Activated gamma-delta T cell treated with Interleukin-2 at 50 U/mL for 16 hours (primary cell): ENCODE data around the gene NRG3.

Source experiments
- DNase-seq: peaks from one replicate; pipeline ENCODE4 v3.0.0-alpha.2; 2020

The NRG3 gene

DNA sequence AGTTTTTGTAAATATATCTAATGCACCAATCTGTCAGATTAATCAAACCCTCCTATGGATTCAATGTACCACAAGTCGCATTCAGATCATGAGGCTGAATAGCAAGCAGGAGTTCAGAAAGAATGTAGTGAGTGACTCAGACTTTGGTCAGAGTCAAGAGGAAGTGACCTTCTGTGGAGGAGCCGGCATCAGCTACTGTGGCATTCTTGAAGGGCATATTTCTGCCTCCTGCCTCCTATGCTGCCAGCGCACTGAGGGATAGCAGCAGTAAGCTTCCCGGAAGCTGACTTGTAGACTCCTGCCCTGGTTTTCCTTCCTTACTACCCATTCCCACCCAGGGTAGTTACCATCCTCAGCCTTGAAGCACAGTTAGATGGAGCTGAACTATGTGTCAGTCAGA, 867.5 kb downstream of the NRG3 start:
- DNase-seq: no peak

GRCh38 chr10:82742898-82743297, 867.9 kb downstream of the NRG3 start:
- no peak for DNase-seq

- DNase-seq: no peak
Measured at GRCh38 chr10:82750538-82750937, 875.5 kb downstream of the NRG3 start.

DNA sequence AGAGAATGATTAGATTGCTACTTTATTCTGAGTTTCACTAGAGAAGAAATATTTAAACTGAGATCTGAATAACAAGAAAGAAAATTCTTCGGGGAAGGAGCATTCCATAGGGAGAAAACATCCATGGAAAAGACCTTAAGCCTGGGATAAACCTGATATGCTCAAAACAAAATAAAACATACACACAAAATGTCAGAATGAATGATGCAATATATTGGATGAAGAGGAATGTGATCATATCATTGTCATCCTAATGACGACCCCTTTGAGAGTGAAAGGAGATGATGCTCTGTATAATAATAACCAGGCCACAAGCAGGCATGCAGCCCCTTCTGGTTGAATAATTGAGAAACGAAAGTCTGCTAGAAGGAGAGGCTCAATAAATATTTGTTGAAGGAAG, 882.4 kb downstream of the NRG3 start:
- no peak for DNase-seq

GRCh38 chr10:82757901-82758300, 882.9 kb downstream of the NRG3 start:
- no peak for DNase-seq

- DNase-seq: no peak
Measured at GRCh38 chr10:82759050-82759449, 884.1 kb downstream of the NRG3 start.

DNA sequence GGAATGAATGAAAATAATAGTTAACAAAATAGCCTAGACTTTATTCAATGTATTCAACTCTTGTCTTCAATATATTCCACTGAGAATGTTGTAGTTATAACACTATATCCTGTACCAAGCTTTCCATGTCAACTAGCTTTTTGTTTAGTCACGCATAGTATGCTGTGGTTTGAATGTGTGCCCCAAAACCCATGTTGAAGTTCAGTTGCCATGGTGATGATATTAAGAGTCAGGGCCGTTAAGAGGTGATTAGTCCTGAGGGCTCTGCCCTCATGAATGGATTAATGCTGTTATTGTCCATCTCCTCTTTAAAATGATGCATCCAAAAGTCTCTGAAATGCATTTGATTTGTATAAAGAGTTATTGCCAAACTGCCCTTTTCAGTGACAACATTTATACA, 887.6 kb downstream of the NRG3 start:
- no peak for DNase-seq

DNA sequence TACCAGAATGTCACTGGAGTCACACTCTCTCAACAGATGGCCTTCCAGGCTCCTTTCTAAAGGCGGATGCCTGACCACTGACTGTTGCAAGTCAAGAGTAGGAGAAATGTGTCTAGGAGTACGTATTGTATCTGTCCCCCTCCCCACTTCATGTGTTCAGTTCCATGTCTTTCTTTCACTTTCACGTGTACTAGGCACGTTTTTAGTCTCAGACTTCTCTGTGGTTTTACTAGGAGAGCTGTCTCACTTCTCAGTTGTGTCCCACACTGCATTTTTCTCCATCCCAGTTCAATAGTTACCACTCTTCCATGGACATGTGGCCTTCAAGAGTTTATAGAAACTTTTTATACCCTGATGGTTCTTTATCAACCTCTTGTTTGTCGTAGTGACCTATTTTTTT, 893.0 kb downstream of the NRG3 start:
- DNase-seq: no peak

- DNase-seq: no peak
Measured at GRCh38 chr10:82778908-82779307, 903.9 kb downstream of the NRG3 start.

DNA sequence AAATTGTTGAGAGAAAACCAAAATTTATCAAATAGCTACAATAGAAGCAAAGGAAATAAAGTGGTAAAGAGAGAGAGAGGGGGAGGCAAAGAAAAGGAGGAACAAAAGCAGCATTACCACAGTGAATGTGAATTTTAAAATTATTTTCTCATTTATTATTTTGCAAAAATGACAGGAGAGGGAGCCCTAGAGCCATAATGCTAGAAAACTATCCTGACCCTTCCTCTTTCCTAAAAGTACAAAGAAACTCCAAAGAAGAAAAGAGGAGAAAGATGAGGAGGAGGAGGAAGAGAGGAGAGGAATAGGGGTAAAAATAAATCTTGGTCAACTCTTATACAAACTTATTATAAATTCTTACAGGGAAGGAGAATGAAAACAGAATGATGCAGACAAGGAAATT, 921.5 kb downstream of the NRG3 start:
- DNase-seq: no peak

DNA sequence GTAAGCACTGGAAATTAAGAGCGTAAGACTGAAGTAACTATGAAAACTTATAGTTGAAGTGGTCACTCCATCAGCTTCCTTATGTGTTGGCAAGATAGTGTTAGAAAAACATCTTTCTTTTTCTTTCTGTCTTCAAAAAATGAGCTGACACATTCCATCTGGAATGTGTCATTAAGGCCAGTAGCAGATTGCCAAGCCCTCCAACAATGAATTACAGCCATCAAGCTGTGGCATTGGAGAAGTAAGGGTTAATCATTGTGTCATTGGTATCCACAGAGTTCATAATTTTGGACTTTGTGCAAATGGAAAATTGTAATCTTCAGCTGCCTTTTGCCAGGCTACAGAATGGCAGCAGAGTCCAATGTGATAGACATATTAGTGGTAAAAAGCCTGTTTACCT, 926.3 kb downstream of the NRG3 start:
- DNase-seq: no peak

- DNase-seq: no peak
Measured at GRCh38 chr10:82811621-82812020, 936.6 kb downstream of the NRG3 start.

DNA sequence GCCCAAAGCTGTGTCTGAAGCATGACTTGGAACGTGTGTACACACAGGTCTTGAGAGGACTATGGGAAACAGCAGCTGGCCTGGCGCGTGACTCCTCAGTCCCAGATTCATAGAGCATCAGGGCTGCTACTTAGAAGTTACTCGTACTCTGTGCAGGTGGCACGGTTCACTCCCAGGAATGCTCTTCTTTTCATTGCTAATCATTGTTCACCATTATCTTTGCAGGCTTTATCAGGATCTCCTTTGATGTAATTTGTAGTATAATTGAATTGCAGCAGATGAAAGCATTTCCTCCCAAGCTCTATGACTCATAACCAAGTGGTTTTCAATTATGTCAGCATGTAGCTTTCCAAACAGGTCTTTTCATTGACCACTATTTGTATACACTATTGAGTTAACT, 938.9 kb downstream of the NRG3 start:
- no peak for DNase-seq

DNA sequence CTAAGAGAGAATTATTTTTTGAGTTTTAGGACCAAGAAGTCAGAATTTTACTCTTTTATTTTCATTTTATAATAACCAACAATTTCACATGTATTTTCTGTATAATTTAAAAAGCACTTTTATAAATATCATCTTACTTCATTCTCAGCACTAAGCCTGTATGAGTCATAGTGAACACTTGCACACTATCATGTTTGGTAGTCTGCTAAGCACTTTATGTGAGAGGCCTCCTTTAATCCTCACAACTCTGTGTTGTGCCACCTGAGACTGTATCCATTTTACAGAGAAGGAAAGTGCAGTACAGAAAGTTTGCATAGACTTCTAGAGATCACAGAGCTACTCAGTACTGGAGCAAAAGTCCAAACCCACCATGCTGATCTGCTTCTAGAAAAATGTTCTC, 939.6 kb downstream of the NRG3 start:
- no peak for DNase-seq

GRCh38 chr10:82815680-82816079, 940.7 kb downstream of the NRG3 start:
- DNase-seq: no peak

- no peak for DNase-seq
Measured at GRCh38 chr10:82817676-82818422, 942.9 kb downstream of the NRG3 start.

DNA sequence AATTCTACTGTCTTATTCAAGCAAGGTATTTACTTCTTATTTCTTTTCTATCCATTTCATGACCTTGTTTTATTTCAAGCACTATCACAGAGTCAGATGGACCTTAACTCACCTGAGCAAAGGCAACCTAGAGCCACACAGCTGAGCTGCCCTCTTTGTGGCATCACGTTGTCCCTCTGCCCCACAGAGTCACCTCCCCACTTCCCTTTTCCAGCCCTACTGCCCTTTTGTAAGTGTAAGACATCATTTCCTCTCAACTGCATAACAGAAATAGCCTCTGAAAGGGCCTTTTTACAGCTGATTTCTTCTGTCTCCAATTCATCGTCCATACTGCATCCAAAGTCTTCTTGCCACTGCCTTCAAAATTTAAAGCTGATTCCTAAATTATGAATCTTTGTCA, 946.0 kb downstream of the NRG3 start:
- no peak for DNase-seq

- DNase-seq: no peak
Measured at GRCh38 chr10:82826132-82826531, 951.1 kb downstream of the NRG3 start.

- no peak for DNase-seq
Measured at GRCh38 chr10:82827901-82828300, 952.9 kb downstream of the NRG3 start.

GRCh38 chr10:82847242-82847641, 972.2 kb downstream of the NRG3 start:
- DNase-seq: no peak

DNA sequence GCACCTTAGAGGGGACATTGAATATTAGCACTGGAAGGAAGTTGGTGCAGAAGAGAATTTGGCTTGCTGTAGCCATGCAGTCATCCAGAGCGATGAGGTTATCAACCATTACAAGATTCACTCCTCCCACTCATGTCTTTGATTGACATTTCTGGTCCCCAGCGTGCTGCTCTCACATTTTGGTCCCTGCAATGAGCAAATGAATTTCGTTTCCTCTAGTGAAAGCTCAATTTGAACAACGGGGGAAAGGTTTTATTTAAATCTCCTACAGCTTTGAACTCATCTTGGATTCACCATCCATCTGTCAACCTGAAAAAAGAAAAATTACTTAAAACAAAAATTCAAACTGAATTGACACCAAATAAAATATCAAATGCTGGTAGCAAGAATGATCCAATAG, 975.2 kb downstream of the NRG3 start:
- DNase-seq: no peak

DNA sequence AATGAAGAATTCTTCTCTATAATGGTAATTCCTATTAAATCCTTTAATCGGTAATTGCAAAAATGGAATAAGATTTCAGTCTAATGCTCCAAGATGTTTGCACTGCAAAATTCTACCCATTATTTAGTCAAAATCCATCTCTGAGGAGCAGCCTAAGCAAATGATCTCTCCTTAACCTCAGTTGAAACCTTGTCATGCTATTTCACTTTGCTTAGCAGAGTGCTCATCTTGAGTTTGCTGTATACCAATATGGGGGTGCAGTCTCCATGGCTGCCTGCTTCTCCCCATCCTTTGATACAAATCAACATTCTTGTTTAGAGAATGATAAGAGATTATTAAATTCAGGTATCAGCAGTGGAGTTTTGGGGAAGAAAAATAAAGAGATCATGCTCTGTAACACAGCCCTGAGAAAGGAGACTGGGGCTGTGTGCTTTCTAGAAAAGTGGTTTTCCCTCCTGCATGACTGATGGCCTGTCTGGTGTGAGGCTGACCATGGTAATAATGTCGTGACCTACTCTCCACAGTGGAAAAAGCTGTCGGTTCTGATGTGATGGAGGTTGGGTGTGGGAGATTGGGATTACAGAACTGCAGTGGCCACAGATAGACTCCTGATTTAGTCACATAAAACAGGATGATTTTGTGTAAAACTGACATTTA, 982.1 kb downstream of the NRG3 start:
- DNase-seq: no peak

DNA sequence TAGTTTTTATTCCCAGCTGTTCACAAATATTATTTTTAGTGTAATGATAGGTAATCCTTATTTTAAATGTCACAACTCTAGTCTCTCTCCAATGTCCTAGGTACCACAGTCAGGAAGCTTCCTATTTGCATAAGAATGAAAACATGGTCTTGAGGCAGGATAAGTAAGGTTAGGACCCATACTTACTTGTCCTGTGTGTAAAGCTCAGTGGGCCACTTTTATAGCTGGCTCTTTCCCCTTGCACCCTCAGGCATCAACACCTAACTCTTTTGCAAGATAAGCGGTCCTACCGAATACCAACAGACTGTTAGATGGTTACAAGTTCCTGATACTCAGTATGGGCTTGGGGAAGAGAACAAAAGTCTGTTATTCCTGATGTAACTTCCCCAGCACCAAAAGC, 986.9 kb downstream of the NRG3 start:
- no peak for DNase-seq

- DNase-seq: no peak
Measured at GRCh38 chr10:82865366-82865765, 990.4 kb downstream of the NRG3 start.

DNA sequence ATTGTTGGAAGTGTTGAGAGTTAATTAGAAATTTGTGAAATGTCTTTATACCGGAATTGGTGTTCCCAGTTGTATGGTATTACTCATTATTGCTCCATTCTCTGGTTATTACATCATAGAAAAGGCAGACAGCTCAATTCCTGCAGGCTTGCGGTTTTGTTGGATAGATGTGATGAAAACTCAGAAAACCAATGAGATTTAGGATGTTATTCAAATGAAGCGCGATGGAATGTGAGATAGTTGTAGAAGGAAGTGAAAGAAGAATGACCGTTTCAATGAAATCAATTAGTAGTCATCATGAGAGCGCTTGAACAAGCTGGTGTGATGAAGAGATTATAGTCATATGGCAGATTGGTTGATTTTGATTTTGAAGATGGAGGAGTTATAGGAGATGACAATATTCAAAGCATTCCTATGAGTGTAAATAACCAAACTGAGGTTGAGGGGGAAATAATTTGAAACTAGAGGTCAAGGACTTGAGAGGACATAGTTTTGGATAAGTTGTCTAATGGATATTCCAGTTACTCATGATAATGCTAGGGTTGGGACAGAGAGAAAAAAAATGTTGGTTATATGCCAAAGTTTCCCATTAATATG, 991.5 kb downstream of the NRG3 start:
- DNase-seq: no peak
